Loucy (cell line): Measurements from ENCODE around the gene RREB1.
A peak's percentile ranks its signal among the peaks of the same experiment; 100 is the strongest.

Experiments
- CTCF ChIP-seq: fragments of 200-600 bp; sonication (generic); conservative IDR thresholded peaks from 2 replicates; pipeline ENCODE4 v1.5.1; 2014; ENCODE audit warnings: mild to moderate bottlenecking, antibody characterized with exemption, low read length
- EZH2phosphoT487 ChIP-seq: fragments of 200-600 bp; IDR thresholded peaks from 2 replicates; pipeline ENCODE4 v1.6.1; 2018; ENCODE audit warnings: antibody characterized with exemption, mild to moderate bottlenecking, moderate library complexity, borderline replicate concordance

GRCh38 chr6:7243179-7243981 is 135.6 kb downstream of the RREB1 start:
- peak; percentile 91 for TF ChIP-seq CTCF
- no peak for TF ChIP-seq EZH2phosphoT487
